Endothelial cell of hepatic sinusoid (primary cell): Measurements from ENCODE around the gene PRKAR1B.

Source experiments
- in situ Hi-C: cut with HindIII; loops from 2 replicates; pipeline ENCODE4 v1.10.0; 2017; ENCODE audit warnings: low sequenced_read_pairs

The PRKAR1B gene

GRCh38 chr7:742791-743190, 15.7 kb upstream of the PRKAR1B start:
- in situ Hi-C loops, result no loop called here

- in situ Hi-C loops, result no loop called here
Measured at GRCh38 chr7:741850-742249, 14.8 kb upstream of the PRKAR1B start.

- in situ Hi-C loops, result no loop called here
Measured at GRCh38 chr7:741191-741671, 14.2 kb upstream of the PRKAR1B start.

GRCh38 chr7:739983-740942, 13.2 kb upstream of the PRKAR1B start:
- in situ Hi-C loops, result no loop called here

- in situ Hi-C loops, result no loop called here
Measured at GRCh38 chr7:739455-739982, 12.4 kb upstream of the PRKAR1B start.

- in situ Hi-C loops, result no loop called here
Measured at GRCh38 chr7:738723-739454, 11.8 kb upstream of the PRKAR1B start.

- in situ Hi-C loops, result no loop called here
Measured at GRCh38 chr7:738241-738640, 11.2 kb upstream of the PRKAR1B start.

- in situ Hi-C loops, result loop anchor here (5.0 kb wide), 1 partner anchor 42 kb away; no protein-coding TSS in a partner anchor
Measured at GRCh38 chr7:734808-735207, 7.7 kb upstream of the PRKAR1B start.

GRCh38 chr7:734214-734613, 7.1 kb upstream of the PRKAR1B start:
- in situ Hi-C loops, result loop anchor here (5.0 kb wide), 1 partner anchor 43 kb away; no protein-coding TSS in a partner anchor

GRCh38 chr7:732556-732955, 5.5 kb upstream of the PRKAR1B start:
- in situ Hi-C loops, result loop anchor here (5.0 kb wide), 1 partner anchor 45 kb away; no protein-coding TSS in a partner anchor

GRCh38 chr7:732094-732541, 5.0 kb upstream of the PRKAR1B start:
- in situ Hi-C loops, result loop anchor here (5.0 kb wide), 1 partner anchor 45 kb away; no protein-coding TSS in a partner anchor

GRCh38 chr7:731440-732085, 4.5 kb upstream of the PRKAR1B start:
- in situ Hi-C loops, result loop anchor here (5.0 kb wide), 1 partner anchor 46 kb away; no protein-coding TSS in a partner anchor

- in situ Hi-C loops, result loop anchor here (5.0 kb wide), 1 partner anchor 47 kb away; no protein-coding TSS in a partner anchor
Measured at GRCh38 chr7:730501-731439, 3.7 kb upstream of the PRKAR1B start.

GRCh38 chr7:729140-730000, 2.3 kb upstream of the PRKAR1B start:
- in situ Hi-C loops, result no loop called here

- in situ Hi-C loops, result no loop called here
Measured at GRCh38 chr7:728602-729001, 1.5 kb upstream of the PRKAR1B start.

- in situ Hi-C loops, result no loop called here
Measured at GRCh38 chr7:727806-728460, 852 bp upstream of the PRKAR1B start.

- in situ Hi-C loops, result no loop called here
Measured at GRCh38 chr7:726854-727103, 302 bp downstream of the PRKAR1B start.
